DMS 273 (cell line): ENCODE results near the gene VWA2.
A peak's percentile ranks its signal among the peaks of the same experiment; 100 is the strongest.

Experiments used
- DNase-seq: peaks from one replicate; lab custom pipeline; 2025; ENCODE audit not compliant: unreplicated experiment; lab: John Stamatoyannopoulos, UW

VWA2 gene

DNA sequence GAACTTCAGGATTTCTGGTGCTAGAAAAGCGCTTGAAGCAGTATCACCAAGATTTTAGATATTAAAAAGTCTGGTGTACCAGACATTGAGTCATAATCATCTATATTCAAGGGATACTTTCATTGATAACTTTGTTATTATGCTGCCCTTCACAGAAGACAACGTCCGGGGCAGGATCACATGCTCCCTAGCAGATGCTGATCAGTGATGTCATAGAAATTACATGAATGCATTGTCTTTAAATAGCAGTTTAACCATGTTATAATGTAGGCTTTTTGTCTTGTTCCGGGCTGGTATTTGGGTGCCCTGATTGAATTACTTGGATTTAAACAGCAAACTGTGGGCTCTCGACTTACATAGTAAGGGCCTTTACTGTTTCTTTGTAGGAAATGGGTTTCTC, 54.0 kb downstream of the VWA2 start:
- no peak for DNase-seq

- no peak for DNase-seq
Observed at GRCh38 chr10:114294549-114294948, 55.5 kb downstream of the VWA2 start.

- no peak for DNase-seq
Observed at GRCh38 chr10:114295393-114295792, 56.3 kb downstream of the VWA2 start.

DNA sequence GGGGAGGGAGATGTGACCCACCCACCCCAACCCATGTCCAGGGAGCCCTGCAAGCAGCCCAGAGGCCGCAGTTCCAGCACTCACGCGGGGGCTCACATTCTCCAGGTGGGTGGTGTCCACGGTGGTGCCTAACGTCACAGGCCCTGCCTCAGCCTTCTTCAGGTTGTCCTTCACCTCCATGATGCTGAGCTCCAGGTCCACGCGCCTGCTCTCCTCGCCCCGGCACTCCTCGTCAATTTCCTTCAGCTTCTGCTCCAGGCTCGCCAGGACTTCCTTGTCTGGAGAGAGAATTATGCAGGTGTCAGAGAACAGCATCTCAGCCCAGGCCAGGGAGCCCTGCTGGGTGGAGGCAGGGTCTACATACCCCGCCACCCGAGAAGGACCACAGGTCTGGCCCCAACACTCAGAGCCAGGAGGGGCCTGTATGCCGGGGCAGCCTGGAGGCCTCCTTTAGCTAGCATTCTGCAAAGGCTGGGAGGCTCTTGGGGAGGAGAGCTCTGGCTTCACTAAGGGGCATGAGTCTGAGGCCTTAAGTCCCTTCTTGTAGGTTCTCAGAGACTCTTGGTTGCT, 58.2 kb downstream of the VWA2 start:
- no peak for DNase-seq

- DNase-seq: no peak
Observed at GRCh38 chr10:114300036-114300645, 61.1 kb downstream of the VWA2 start.

GRCh38 chr10:114301177-114301576, 62.1 kb downstream of the VWA2 start:
- no peak for DNase-seq

DNA sequence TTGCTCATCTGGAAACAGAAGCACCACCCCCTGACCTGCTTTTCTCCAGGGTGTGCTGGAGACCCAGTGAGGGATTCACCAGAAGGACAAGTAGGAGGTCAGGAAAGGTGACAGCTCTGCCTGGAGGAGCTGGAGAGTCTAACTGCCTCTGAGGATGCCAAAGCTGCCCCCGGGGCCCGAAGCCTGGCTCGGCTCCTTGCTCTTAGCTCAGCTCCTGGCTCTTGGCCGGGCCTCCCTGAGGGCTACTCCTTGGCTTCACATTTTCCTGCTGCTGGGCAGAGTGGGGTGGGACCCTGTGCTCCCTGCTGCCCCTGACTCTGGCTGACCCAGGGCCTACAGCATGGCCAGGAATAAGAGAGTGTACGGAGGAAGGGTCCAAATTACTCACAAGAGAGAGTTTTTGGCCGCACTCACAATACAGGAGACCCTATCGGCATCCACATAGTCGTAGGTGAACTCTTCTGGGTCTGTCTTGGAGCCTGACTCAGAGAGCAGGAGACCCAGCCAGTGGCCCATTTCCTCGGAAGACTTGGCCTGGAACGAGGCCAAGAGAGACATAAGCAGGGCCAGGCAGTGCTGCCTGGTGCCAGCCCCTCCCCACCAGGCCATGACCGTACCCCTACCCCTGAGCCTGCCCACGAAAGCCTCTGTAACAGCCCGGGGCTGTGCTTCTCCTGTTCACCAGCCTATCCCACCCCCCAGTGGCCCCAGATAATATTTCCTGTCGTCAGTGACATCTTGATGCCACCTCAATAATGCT, 63.1 kb downstream of the VWA2 start:
- no peak for DNase-seq

GRCh38 chr10:114303556-114303955, 64.5 kb downstream of the VWA2 start:
- no peak for DNase-seq

GRCh38 chr10:114304017-114304570, 65.0 kb downstream of the VWA2 start:
- DNase-seq: peak; percentile 84

GRCh38 chr10:114304571-114305421, 65.7 kb downstream of the VWA2 start:
- peak; percentile 46 for DNase-seq

DNA sequence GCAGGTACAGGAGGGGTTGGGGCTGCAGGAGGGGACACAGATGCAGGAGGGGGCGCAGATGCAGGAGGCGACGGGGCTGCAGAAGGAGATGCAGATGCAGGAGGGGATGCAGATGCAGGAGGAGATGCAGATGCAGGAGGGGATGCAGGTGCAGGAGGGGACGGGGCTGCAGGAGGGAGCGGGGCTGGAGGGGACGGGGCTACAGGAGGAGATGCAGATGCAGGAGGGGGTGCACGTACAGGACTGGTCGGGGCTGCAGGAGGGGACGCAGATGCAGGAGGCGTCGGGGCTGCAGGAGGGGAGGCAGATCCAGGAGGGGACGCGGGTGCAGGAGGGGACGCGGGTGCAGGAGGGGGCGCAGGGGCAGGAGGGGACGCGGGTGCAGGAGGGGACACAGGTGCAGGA, 66.5 kb downstream of the VWA2 start:
- DNase-seq: no peak

GRCh38 chr10:114306116-114306973, 67.3 kb downstream of the VWA2 start:
- DNase-seq: no peak

GRCh38 chr10:114307731-114308130, 68.7 kb downstream of the VWA2 start:
- DNase-seq: no peak

- DNase-seq: no peak
Observed at GRCh38 chr10:114308531-114309363, 69.7 kb downstream of the VWA2 start.

- no peak for DNase-seq
Observed at GRCh38 chr10:114309364-114309651, 70.3 kb downstream of the VWA2 start.

GRCh38 chr10:114310346-114310745, 71.3 kb downstream of the VWA2 start:
- DNase-seq: no peak

- no peak for DNase-seq
Observed at GRCh38 chr10:114311023-114311422, 72.0 kb downstream of the VWA2 start.

DNA sequence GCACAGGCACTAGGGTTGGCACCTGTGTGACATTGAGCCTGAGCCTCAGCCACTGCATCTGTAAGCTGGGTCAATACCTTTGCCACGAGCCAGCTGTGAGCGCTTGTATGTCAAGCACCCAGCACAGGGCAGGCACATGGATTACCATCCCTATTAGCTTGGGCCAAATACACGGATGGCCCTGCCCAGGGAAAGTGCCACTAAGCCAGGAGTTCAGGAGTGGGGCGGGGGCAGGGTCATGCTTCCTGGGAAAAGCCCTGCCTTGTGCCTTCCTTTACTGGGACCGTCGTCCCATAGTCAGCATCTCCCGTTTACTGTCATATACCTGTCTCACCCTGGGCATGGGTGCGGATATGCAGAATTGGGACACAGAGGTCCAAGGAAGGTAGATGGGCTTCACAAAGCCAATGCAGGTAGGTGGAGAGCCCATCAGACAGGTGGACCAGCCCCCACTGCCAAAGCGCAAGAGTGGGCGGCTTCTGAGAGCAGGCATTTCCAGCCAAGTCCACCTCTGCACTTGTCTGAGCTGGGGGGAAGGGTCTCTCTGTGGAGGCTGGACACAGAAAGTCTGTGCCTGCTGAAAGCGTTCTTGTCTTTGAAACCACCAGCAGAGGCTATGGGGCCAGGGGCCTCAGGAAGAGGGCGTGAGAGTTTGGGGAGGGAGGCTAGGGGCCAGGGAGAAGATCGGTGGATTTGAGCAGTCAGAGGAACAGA, 72.6 kb downstream of the VWA2 start:
- DNase-seq: no peak

GRCh38 chr10:114313139-114313538, 74.1 kb downstream of the VWA2 start:
- DNase-seq: no peak
